SK-N-SH (cell line): Measurements from ENCODE around the gene TLR7.

Experiments used
- EZH2phosphoT487 ChIP-seq: fragments of 200-600 bp; sonication (generic); IDR thresholded peaks from 2 replicates; pipeline ENCODE4 v1.6.1; 2017; ENCODE audit warnings: low read depth, mixed run types, mild to moderate bottlenecking, antibody characterized with exemption, moderate library complexity, borderline replicate concordance
- POLR2AphosphoS5 ChIP-seq: IDR thresholded peaks from 2 replicates; pipeline ENCODE4 v1.6.1; 2012; ENCODE audit warnings: low read depth, low read length
- RCOR1 ChIP-seq: fragments of 150-350 bp; IDR thresholded peaks from 2 replicates; pipeline ENCODE4 v1.6.1; 2017; ENCODE audit warnings: antibody characterized with exemption, low read length
- SIN3A ChIP-seq: IDR thresholded peaks from 2 replicates; pipeline ENCODE4 v1.6.1; 2012; ENCODE audit warnings: low read depth, mild to moderate bottlenecking, low read length, moderate library complexity, borderline replicate concordance
- SMC3 ChIP-seq: IDR thresholded peaks from 2 replicates; pipeline ENCODE4 v1.6.1; 2012; ENCODE audit warnings: low read depth, low read length, improper control_type of control experiment
- TF ChIP-seq, protein P1 (sequence below): fragments of 200-600 bp; sonication (generic); IDR thresholded peaks from 2 replicates; pipeline ENCODE4 v1.6.1; 2017; ENCODE audit warnings: antibody characterized with exemption, mild to moderate bottlenecking, moderate library complexity

DNA sequence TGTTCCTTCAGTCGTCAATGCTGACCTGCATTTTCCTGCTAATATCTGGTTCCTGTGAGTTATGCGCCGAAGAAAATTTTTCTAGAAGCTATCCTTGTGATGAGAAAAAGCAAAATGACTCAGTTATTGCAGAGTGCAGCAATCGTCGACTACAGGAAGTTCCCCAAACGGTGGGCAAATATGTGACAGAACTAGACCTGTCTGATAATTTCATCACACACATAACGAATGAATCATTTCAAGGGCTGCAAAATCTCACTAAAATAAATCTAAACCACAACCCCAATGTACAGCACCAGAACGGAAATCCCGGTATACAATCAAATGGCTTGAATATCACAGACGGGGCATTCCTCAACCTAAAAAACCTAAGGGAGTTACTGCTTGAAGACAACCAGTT, 52.2 kb downstream of the TLR7 start:
- TF ChIP-seq RCOR1 = no peak
- TF ChIP-seq SIN3A = no peak
- no peak for TF ChIP-seq EZH2phosphoT487
- TF ChIP-seq, protein P1, sequence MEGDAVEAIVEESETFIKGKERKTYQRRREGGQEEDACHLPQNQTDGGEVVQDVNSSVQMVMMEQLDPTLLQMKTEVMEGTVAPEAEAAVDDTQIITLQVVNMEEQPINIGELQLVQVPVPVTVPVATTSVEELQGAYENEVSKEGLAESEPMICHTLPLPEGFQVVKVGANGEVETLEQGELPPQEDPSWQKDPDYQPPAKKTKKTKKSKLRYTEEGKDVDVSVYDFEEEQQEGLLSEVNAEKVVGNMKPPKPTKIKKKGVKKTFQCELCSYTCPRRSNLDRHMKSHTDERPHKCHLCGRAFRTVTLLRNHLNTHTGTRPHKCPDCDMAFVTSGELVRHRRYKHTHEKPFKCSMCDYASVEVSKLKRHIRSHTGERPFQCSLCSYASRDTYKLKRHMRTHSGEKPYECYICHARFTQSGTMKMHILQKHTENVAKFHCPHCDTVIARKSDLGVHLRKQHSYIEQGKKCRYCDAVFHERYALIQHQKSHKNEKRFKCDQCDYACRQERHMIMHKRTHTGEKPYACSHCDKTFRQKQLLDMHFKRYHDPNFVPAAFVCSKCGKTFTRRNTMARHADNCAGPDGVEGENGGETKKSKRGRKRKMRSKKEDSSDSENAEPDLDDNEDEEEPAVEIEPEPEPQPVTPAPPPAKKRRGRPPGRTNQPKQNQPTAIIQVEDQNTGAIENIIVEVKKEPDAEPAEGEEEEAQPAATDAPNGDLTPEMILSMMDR = no peak
- TF ChIP-seq POLR2AphosphoS5 = no peak
- TF ChIP-seq SMC3 = no peak
